Memory B cell (primary cell): ENCODE measurements around the gene SPNS2.

Experiments used
- ATAC-seq: fragments of 150-1000 bp; cut with Tn5 transposase; 2 replicates; pipeline ENCODE4 v1.10.0; 2021; ENCODE audit warnings: low read depth, mild to moderate bottlenecking, moderate library complexity
- DNase-seq, 2 donors: peaks; one replicate each; pipeline ENCODE4 v3.0.0; 2022; ENCODE audit warnings: low spot score in 2 of 2
- H3K27ac Mint-ChIP-seq: one replicate; pipeline ENCODE4 v1.8.0; 2022; ENCODE audit warnings: mild to moderate bottlenecking, moderate library complexity, mixed read lengths
- H3K27me3 Mint-ChIP-seq: one replicate; pipeline ENCODE4 v1.8.0; 2022; ENCODE audit warnings: mixed read lengths
- H3K36me3 Mint-ChIP-seq: one replicate; pipeline ENCODE4 v1.8.0; 2022; ENCODE audit warnings: mild to moderate bottlenecking, mixed read lengths
- H3K4me1 Mint-ChIP-seq: one replicate; pipeline ENCODE4 v1.8.0; 2022; ENCODE audit warnings: mixed read lengths
- H3K4me3 Mint-ChIP-seq: one replicate; pipeline ENCODE4 v1.8.0; 2022; ENCODE audit warnings: mild to moderate bottlenecking, moderate library complexity, mixed read lengths
- H3K9me3 Mint-ChIP-seq: one replicate; pipeline ENCODE4 v1.8.0; 2022; ENCODE audit warnings: mixed read lengths

Gene SPNS2

DNA sequence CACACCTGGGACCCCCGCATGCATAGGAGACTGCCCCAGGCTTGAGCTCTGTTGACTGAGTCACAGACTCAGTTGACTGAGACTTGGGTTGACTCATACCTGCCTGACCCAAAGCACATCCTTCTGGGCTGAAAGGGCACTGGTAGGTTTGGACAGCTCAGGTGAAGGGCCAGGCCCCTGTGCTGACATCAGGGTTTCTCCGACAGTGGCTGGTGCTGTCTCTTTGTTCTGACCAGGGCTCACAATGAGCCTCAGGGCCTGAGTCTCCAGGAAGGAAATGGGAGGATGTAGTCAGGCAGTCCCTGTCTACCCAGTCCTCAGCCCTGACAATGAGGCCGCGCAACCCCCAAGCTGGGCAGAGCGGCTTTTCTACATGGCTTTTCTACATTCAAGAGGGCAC, 6.5 kb downstream of the SPNS2 start:
- no peak for ATAC-seq
- no peak for DNase-seq
- H3K4me3 Mint-ChIP-seq = no peak overlapping the region
- no peaks in the 10 kb centered on the region for H3K36me3 Mint-ChIP-seq
- peaks cover 17% of the 10 kb centered on the region for H3K4me1 Mint-ChIP-seq
- H3K27ac Mint-ChIP-seq = no peak overlapping the region
- H3K27me3 Mint-ChIP-seq = peaks cover 23% of the 10 kb centered on the region
- H3K9me3 Mint-ChIP-seq = no peaks in the 10 kb centered on the region

DNA sequence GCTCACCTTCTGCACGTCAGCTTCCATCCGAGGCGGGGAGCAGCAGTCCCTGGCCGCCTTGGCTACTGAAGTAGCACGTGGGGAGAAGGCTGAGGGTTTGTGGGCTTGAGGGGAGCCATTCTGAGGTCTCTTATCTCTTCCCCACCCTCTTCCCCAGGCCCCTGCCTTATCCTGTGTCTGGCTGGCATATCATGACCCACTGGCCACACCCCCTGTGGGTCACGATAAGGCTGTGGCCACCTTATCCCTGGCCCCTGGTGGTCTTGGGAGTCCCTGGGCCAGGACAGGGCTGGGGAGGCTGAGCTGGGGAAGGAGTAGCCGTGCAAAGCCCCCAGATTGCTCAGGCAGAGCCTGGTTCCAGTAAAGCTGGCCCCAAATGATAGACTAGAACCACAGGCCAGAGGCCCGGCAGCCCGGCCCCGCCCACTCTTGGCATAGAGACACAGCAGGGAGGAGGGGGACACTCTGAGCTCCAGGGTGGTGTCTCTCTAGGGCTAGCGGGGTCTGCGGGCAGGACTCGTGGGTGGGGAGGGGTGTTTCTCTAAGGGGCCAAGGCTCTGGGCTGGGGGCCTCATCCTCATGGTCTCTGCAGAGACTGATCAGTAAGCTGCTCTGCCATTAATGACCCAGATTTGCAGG, 7.6 kb downstream of the SPNS2 start:
- ATAC-seq (no peak), DNase-seq (no peak)
- no peak overlapping the region for H3K4me3 Mint-ChIP-seq
- peaks cover 20% of the 10 kb centered on the region for H3K27me3 Mint-ChIP-seq
- H3K36me3 Mint-ChIP-seq = no peaks in the 10 kb centered on the region
- H3K4me1 Mint-ChIP-seq = peaks cover 16% of the 10 kb centered on the region
- H3K27ac Mint-ChIP-seq = no peak overlapping the region
- no peaks in the 10 kb centered on the region for H3K9me3 Mint-ChIP-seq

DNA sequence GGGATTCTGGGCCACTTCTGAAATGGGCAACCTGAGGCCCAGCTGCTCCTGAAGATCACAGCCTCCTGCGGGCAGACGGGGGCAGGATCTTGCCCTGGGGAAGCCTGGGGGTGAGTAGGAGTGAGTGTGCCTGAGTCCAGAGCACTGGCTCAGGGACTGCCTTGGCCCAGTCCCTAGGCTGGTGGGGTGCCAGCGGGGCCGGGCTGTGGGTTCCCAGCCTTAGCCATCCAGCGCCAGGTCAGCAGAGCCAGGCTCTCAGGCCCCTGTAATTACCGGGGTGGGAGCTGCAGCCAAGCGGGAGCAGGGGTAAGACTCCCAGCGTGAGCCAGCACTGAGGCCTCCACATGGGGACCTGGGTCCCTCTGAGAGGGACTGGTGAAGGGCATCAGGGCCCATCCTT, 8.2 kb downstream of the SPNS2 start:
- Mint-ChIP-seq H3K4me3 (no peak overlapping the region), H3K4me1 (peaks cover 14% of the 10 kb centered on the region), H3K36me3 (no peaks in the 10 kb centered on the region), H3K27ac (no peak overlapping the region), H3K27me3 (peaks cover 18% of the 10 kb centered on the region), H3K9me3 (no peaks in the 10 kb centered on the region)
- no peak for DNase-seq
- ATAC-seq = no peak

DNA sequence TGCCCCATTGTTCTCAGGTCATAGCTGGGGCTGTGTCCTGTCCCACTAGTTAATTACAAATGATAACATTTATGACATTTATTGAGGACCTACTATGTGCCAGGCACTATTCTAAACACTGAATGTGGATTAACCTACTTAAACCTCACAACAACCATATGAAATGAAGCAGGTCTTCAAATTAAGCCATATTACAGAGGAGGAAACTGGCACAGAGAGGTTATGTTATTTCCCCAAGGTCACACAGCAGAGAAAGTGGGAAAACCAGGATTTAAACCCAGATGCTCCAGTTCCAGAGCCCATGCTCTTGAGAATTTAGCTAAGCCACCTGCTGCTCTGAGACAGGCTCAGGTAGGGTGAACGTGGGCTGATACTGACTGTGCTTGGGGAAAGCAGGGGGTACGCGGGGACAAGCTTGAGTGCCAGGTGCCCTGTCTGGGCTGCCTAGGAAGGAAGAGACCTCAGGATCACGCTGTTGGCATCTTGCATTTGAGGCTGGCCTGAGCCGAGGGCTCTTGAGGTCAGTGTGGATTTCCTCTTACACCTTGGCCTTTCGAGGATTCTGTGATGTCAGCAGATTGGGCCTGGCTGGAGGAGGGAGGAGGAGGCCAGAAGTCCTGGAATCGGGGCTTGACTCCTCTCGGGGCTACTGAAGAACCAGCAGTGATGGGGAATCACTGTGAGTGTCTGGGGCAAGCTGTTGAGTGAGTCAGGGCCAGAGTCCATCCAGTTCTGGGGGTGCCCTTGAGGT, 8.9 kb downstream of the SPNS2 start:
- Mint-ChIP-seq H3K9me3 (no peaks in the 10 kb centered on the region), H3K4me1 (peaks cover 14% of the 10 kb centered on the region), H3K27me3 (peaks cover 18% of the 10 kb centered on the region), H3K27ac (peak overlapping the region; percentile 36), H3K4me3 (no peak overlapping the region), H3K36me3 (no peaks in the 10 kb centered on the region)
- ATAC-seq (no peak), DNase-seq (no peak)

DNA sequence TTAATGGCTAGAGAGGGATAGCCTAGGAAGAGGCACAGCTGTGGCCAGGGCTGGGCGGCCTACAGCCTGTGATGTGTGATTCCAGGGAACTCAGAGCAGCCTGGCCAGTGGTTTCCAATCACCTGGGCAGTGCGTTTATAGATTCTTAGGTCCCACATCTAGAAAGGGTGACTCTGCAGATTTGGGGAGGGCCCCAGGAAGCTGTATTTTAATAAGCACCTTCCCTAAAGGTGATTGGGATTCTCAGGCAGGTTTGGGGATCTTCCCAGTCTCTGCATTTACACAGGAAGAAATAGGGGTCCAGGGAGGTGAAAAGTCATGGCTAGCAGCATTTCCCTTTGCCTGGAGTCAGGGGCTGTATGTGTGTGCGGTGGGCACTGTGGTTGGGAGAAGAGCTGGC, 9.5 kb downstream of the SPNS2 start:
- no peaks in the 10 kb centered on the region for H3K36me3 Mint-ChIP-seq
- no peaks in the 10 kb centered on the region for H3K9me3 Mint-ChIP-seq
- H3K4me3 Mint-ChIP-seq = no peak overlapping the region
- H3K27me3 Mint-ChIP-seq = peaks cover 18% of the 10 kb centered on the region
- ATAC-seq (no peak), DNase-seq (no peak)
- H3K4me1 Mint-ChIP-seq = peaks cover 14% of the 10 kb centered on the region
- H3K27ac Mint-ChIP-seq = no peak overlapping the region

DNA sequence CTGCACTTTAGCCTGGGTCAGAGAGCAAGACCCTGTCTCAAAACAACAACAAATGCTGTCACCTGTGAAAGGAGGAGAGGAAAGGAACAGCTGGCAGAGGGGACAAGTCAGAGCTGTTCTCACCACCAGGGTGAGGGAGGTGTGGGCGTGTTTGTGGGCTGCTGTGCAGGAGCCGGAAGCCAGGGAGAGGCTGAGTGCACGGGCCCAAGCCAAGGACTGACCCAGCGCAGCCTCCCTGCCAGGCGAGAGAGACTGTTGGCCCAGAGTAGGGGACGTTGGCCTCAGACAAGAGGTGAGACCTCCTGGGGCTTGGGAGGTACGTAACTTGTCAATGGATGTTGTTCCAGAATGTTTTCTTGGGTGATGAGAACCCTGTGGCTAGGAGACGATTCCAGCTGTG, 10.7 kb downstream of the SPNS2 start:
- H3K27ac Mint-ChIP-seq = no peak overlapping the region
- H3K4me3 Mint-ChIP-seq = no peak overlapping the region

DNA sequence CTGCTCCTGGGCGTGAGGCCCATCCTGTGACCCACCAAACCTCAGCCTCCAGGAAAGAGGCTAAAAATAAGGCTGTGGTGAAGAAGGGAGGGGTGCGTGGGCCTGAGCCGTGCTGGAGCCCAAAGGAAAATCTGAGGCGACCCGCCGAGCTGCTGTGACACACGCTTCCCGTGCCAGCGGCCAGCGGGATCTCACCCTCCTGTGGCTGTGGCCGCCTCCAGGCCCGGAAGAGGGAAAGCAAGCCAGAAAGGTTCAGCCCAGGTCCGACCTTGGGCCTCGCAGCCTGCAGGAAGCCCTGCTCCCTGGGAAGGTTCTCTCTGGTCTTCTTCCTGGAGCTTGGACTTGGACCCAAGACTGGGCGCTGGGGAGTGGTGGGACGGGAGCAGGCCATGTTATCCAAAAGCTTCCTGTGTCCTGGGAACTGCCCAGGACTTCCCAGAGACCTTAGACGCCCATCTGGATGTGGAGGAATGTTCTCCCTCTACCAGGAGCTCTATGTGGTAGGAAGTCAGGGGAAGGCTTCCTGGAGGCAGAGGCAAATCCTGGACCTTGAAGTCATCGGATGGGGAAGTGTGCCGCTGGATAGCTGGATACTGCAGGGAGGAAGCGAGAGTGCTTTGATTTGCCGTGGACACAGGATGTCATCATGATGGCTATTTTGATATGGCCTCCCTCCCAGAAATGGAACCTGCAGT, 11.4 kb downstream of the SPNS2 start:
- ATAC-seq (no peak), DNase-seq (no peak)
- H3K27ac Mint-ChIP-seq = no peak overlapping the region
- H3K36me3 Mint-ChIP-seq = no peaks in the 10 kb centered on the region
- peaks cover 14% of the 10 kb centered on the region for H3K4me1 Mint-ChIP-seq
- no peaks in the 10 kb centered on the region for H3K9me3 Mint-ChIP-seq
- H3K27me3 Mint-ChIP-seq = peaks cover 10% of the 10 kb centered on the region
- H3K4me3 Mint-ChIP-seq = no peak overlapping the region

More for the DNA sequence above, 10.7 kb downstream of the SPNS2 start:
- Mint-ChIP-seq H3K36me3 (no peaks in the 10 kb centered on the region), H3K4me1 (peaks cover 14% of the 10 kb centered on the region), H3K9me3 (no peaks in the 10 kb centered on the region), H3K27me3 (peaks cover 12% of the 10 kb centered on the region)
- DNase-seq (no peak), ATAC-seq (no peak)

DNA sequence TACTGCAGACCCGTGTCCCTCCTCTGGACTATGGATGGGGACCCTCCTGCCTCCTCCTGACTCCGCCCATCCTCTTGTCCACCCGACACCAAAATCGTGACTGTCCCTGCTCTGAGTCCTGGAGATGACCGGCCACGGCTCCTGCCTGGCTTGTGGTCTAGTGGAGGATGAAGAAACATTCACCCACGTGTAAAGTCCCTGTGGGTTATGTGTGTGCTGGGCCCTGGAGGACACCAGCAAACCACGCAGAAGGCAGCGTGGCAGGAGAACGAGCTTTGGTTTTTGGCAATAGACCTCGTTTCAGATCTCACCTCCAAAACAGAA, 11.9 kb downstream of the SPNS2 start:
- no peak overlapping the region for H3K4me3 Mint-ChIP-seq
- H3K9me3 Mint-ChIP-seq = no peaks in the 10 kb centered on the region
- peaks cover 14% of the 10 kb centered on the region for H3K4me1 Mint-ChIP-seq
- H3K27me3 Mint-ChIP-seq = peaks cover 10% of the 10 kb centered on the region
- no peaks in the 10 kb centered on the region for H3K36me3 Mint-ChIP-seq
- ATAC-seq = no peak
- no peak overlapping the region for H3K27ac Mint-ChIP-seq
- no peak for DNase-seq

DNA sequence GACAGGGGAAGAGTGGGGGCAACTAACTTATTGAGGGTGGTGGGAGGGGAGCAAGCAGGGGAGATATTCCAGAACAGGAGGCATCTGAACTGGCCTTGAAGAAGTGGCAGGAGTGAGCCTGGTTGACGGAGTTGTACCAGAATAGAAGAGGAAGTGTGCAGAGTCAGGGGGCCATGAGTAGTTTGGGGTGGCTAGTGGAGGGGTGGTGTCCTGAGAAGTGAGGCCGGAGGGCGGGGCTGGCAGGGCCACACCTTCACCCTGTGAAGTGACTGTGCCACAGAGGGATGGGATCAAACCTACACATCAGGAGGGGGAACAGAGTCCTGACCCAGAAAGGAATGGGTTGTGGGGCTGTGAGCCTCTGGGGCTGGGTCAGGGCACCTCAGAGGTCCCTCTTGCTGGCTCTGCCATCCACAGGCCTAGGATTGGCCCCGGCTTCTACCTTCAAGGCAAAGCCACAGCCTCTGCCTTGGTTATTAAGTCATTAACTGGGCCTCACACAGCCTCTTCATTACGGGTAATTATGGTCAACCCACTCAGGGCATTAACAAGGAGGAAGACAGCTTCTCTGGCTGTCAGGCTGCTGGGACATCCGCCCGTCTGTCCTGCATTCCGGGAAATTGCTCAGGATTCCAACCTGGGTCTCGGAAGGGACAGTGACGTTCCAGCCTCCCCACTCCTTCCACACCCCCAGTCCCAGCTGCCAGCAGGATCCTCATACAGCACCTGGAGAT, 12.7 kb downstream of the SPNS2 start:
- DNase-seq (no peak), ATAC-seq (peak; percentile 41)
- H3K4me1 Mint-ChIP-seq = peaks cover 15% of the 10 kb centered on the region
- H3K36me3 Mint-ChIP-seq = no peaks in the 10 kb centered on the region
- peaks cover 10% of the 10 kb centered on the region for H3K27me3 Mint-ChIP-seq
- no peak overlapping the region for H3K27ac Mint-ChIP-seq
- no peak overlapping the region for H3K4me3 Mint-ChIP-seq
- no peaks in the 10 kb centered on the region for H3K9me3 Mint-ChIP-seq

DNA sequence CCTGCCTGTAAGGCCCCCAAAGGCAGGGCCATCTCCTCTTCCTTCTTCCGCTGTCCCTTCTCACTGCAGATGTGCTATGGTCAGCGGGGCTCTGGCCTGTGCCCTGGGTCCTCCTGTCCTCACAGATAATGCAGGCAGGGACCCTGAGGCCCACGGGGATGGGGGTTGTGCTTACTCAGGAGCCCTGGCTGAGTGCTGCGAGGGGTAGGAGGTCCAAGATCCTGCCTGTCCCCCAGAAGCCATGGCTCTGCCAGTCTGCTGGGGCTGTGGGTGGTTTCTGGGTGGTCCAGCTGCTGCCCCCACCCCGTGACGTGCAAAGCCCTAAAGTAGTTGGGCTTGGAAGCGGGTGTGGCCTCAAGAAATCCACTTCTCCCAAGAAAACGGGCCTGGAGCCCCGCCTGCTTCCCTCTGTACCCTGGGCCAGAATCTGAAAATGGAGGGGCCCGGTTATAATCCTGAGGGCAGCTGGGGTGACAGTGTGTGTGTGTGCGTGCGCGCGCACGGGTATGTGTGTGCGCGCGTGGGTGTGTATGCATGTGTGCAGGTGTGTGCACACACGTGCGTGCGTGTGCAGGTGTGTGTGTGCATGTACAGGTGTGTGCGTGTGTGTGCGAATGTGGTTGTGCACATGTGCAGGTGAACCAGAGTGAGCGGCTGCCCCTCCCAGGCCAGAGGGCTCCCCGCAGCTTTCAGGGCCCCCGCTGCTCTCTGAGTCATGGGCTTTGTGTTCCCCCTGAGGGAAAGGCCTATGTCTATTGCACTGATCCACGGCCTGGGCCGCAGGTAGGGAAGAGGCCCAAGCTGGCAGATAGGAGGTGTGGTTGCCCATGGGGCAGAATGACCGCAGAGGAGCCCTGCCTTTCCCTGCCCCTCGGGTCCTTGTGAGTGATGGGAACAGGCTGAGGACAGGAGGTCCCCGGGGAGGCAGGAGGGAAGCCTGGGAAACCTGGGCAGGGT, 13.8 kb downstream of the SPNS2 start:
- Mint-ChIP-seq H3K27ac (no peak overlapping the region), H3K4me1 (peaks cover 16% of the 10 kb centered on the region), H3K27me3 (peaks cover 8% of the 10 kb centered on the region), H3K9me3 (no peaks in the 10 kb centered on the region), H3K36me3 (no peaks in the 10 kb centered on the region), H3K4me3 (no peak overlapping the region)
- ATAC-seq = no peak
- DNase-seq = no peak

DNA sequence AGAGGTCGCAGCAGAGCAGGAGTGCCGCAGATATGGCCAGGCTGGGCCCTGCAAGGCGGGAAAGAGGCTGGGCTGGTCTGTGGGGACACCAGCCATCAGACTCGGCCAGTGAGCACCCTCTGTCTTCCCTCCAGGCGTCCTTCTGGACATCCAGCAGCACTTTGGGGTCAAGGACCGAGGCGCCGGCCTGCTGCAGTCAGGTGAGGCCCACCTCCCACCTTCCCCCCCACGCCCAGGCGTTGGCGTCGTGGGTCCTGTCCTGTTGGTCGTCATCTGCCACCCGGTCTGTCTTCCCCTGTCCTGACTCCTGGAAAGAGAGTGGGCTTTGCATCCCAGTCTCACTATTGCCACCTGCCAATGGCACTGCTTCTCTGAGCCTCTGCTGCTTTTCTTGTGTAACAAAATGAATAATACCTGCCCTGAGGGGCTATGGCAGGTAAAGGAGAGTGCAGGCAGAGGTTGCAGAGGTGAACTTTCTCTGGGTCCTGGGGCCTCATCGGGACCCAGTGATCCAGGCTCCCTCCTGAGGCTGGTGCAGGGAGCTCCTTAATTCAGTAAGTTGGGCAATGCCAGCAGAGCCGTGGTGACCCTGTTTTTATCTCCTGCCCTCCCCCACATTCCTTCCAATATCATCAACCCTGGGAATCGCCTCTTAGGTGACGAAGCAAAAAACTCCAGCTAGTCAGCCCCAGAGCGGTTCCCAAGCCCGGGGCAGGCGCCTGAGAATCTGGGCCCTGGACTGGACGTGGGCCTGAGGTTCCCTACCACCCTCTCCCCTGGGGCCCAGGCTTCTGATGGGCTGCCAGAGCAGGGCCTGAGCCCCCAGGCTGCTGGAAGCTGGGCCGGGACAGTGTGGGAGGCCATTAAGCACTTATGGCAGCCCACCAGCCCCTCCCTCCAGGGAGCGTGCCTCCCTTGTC, 14.7 kb downstream of the SPNS2 start:
- ATAC-seq (no peak), DNase-seq (no peak)
- Mint-ChIP-seq H3K4me1 (peaks cover 19% of the 10 kb centered on the region), H3K27me3 (peaks cover 9% of the 10 kb centered on the region), H3K4me3 (no peak overlapping the region), H3K27ac (no peak overlapping the region), H3K9me3 (no peaks in the 10 kb centered on the region), H3K36me3 (no peaks in the 10 kb centered on the region)

DNA sequence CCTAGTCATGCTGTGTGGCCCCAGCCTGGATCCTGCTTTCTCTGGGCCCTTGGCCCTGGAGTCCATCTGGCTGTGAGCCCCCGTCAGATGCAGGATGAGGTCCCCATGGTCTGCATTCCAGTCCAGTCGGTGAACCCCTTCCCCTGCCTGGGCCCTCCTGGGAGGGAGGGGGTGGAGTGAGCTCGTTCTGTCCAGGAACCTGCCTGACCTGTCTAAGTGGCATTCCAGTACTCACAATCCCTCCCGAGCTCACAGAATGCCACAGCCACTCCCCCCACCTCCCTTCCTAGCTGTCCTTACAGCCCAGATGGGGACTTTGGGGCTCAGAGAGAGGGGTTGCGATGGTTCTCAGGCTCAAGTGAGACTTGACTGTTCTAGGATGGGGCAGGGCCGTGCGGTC, 15.5 kb downstream of the SPNS2 start:
- H3K27me3 Mint-ChIP-seq = peaks cover 6% of the 10 kb centered on the region
- H3K4me1 Mint-ChIP-seq = peaks cover 18% of the 10 kb centered on the region
- no peak overlapping the region for H3K27ac Mint-ChIP-seq
- DNase-seq (no peak), ATAC-seq (no peak)
- H3K4me3 Mint-ChIP-seq = no peak overlapping the region
- H3K9me3 Mint-ChIP-seq = no peaks in the 10 kb centered on the region
- H3K36me3 Mint-ChIP-seq = no peaks in the 10 kb centered on the region
